Measurements from ENCODE around the gene STK4. TPM values are rescaled to one million over a fixed set of nuclear protein-coding genes. Genes with fewer than 3 reads are reported as not detected.

STK4 gene
- total and polyA plus RNA-seq, 7 donors = 2.4 to 8.6 (median 5.6) TPM

- intact Hi-C loops (cut with DNase I) = no loop called here
- peaks cover 0 to 2% of the 10 kb centered on the region in 2 donors for H3K36me3 ChIP-seq (ENCODE audit: insufficient read depth in 1 of 2, low read depth in 1 of 2)
- ATAC-seq (no peak), DNase-seq (no peak)
- peaks cover 4% of the 10 kb centered on the region for H3K4me1 ChIP-seq
- H3K27ac ChIP-seq = no peak overlapping the region
- WGBS, 3 donors = 67 to 76% (median 73%) methylated on average over 3 of the region's 3 CpGs
- H3K4me3 ChIP-seq = no peak overlapping the region
- no peaks in the 10 kb centered on the region for H3K9me3 ChIP-seq
- TF ChIP-seq CTCF (IDR thresholded peaks at IDR 0.05) = no peak
- peaks cover 0 to 5% (median 3%) of the 10 kb centered on the region in 3 donors for H3K27me3 ChIP-seq (ENCODE audit: insufficient read depth in 3 of 3, low read length in 2 of 3)
These were observed 125.1 kb downstream of the STK4 start for GRCh38 chr20:45091366-45091765.

- Histone ChIP-seq H3K27ac (no peak overlapping the region), H3K27me3 (ENCODE audit: insufficient read depth in 3 of 3, low read length in 2 of 3) (peaks cover 0 to 20% (median 10%) of the 10 kb centered on the region in 3 donors), H3K36me3 (ENCODE audit: insufficient read depth in 1 of 2, low read depth in 1 of 2) (peaks cover 0 to 2% of the 10 kb centered on the region in 2 donors), H3K4me1 (peaks cover 1% of the 10 kb centered on the region), H3K4me3 (no peak overlapping the region), H3K9me3 (no peaks in the 10 kb centered on the region)
- ATAC-seq (no peak), DNase-seq (no peak)
- intact Hi-C loops (cut with DNase I) = no loop called here
- no peak for TF ChIP-seq CTCF (IDR thresholded peaks at IDR 0.05)
- WGBS, 3 donors = 87 to 90% (median 88%) methylated on average over 7 of the region's 7 CpGs
These were observed 126.6 kb downstream of the STK4 start for GRCh38 chr20:45092898-45093297.

- Histone ChIP-seq H3K4me3 (no peak overlapping the region), H3K4me1 (no peaks in the 10 kb centered on the region), H3K9me3 (no peaks in the 10 kb centered on the region), H3K27me3 (ENCODE audit: insufficient read depth in 3 of 3, low read length in 2 of 3) (peaks cover 0 to 33% (median 19%) of the 10 kb centered on the region in 3 donors), H3K36me3 (ENCODE audit: insufficient read depth in 1 of 2, low read depth in 1 of 2) (no peaks in the 10 kb centered on the region), H3K27ac (no peak overlapping the region)
- DNase-seq (no peak), ATAC-seq (no peak)
- WGBS, 3 donors = 91 to 93% (median 93%) methylated on average over 2 of the region's 2 CpGs
- no peak for TF ChIP-seq CTCF (IDR thresholded peaks at IDR 0.05)
- intact Hi-C loops (cut with DNase I) = loop anchor here in 1 of 2 donors (2.0 kb wide), 1 partner anchor 49 kb away; no protein-coding TSS in a partner anchor
These were observed 127.9 kb downstream of the STK4 start for GRCh38 chr20:45094201-45094600.

- ATAC-seq = peak in 1 of 4 donors; percentile 8
- 89 to 95% (median 95%) methylated on average over 9 to 11 of the region's 11 CpGs for WGBS, 3 donors
- Histone ChIP-seq H3K36me3 (ENCODE audit: insufficient read depth in 1 of 2, low read depth in 1 of 2) (no peaks in the 10 kb centered on the region), H3K4me1 (no peaks in the 10 kb centered on the region), H3K9me3 (no peaks in the 10 kb centered on the region), H3K4me3 (no peak overlapping the region), H3K27ac (no peak overlapping the region), H3K27me3 (ENCODE audit: insufficient read depth in 3 of 3, low read length in 2 of 3) (peaks cover 0 to 41% (median 21%) of the 10 kb centered on the region in 3 donors)
- intact Hi-C loops (cut with DNase I) = loop anchor here (2.0 to 5.0 kb wide), 3 partner anchors 50 to 197 kb away; no protein-coding TSS in a partner anchor
- TF ChIP-seq CTCF (IDR thresholded peaks at IDR 0.05) = no peak
- no peak for DNase-seq
These were observed 128.7 kb downstream of the STK4 start for GRCh38 chr20:45094864-45095574.
